Neural progenitor cell (in vitro differentiated cells): ENCODE results near the gene SNCG. TPM values are rescaled to one million over a fixed set of nuclear protein-coding genes. Genes with fewer than 3 reads are reported as not detected.

Source experiments
- DNase-seq: peaks from one replicate; pipeline ENCODE4 v3.0.0-alpha.2; 2016; ENCODE audit warnings: low spot score
- H2AFZ ChIP-seq: fragments of 200-600 bp; sonication (generic); replicated peaks from 2 replicates; pipeline ENCODE4 v1.6.1; 2016; ENCODE audit warnings: antibody characterized with exemption
- H3F3A ChIP-seq: fragments of 200-600 bp; sonication (generic); 2 replicates; pipeline ENCODE4 v1.6.1; 2016; ENCODE audit warnings: antibody characterized with exemption, low read depth
- H3K27ac ChIP-seq: fragments of 200-600 bp; sonication (generic); 2 replicates; pipeline ENCODE4 v1.5.1; 2016; ENCODE audit warnings: mild to moderate bottlenecking
- H3K27me3 ChIP-seq: fragments of 200-600 bp; sonication (generic); 2 replicates; pipeline ENCODE4 v1.6.1; 2016; ENCODE audit warnings: mild to moderate bottlenecking, moderate library complexity
- H3K36me3 ChIP-seq: fragments of 200-600 bp; sonication (generic); 2 replicates; pipeline ENCODE4 v1.5.1; 2016
- H3K4me1 ChIP-seq: fragments of 200-600 bp; sonication (generic); 2 replicates; pipeline ENCODE4 v1.6.1; 2016; ENCODE audit warnings: mixed run types
- H3K4me2 ChIP-seq: fragments of 200-600 bp; sonication (generic); 2 replicates; pipeline ENCODE4 v1.6.1; 2016
- H3K4me3 ChIP-seq: fragments of 200-600 bp; sonication (generic); 2 replicates; pipeline ENCODE4 v1.5.1; 2016
- H3K79me2 ChIP-seq: fragments of 200-600 bp; sonication (generic); 2 replicates; pipeline ENCODE4 v1.6.1; 2016; ENCODE audit warnings: low read depth
- H3K9ac ChIP-seq: fragments of 200-600 bp; sonication (generic); 2 replicates; pipeline ENCODE4 v1.6.1; 2016
- H3K9me3 ChIP-seq: fragments of 200-600 bp; sonication (generic); 2 replicates; pipeline ENCODE4 v1.5.1; 2016; ENCODE audit warnings: low read depth
- H4K20me1 ChIP-seq: fragments of 200-600 bp; sonication (generic); 2 replicates; pipeline ENCODE4 v1.6.1; 2016; ENCODE audit warnings: low read depth
- H3K27ac Mint-ChIP-seq: 3 replicates; pipeline ENCODE4 v1.8.0; 2021; ENCODE audit warnings: mixed read lengths
- H3K27me3 Mint-ChIP-seq: 2 replicates; pipeline ENCODE4 v1.8.0; 2022; ENCODE audit warnings: low read depth, mild to moderate bottlenecking, inconsistent platforms, moderate library complexity, mixed read lengths; ENCODE audit not compliant: insufficient read depth
- H3K36me3 Mint-ChIP-seq: 3 replicates; pipeline ENCODE4 v1.8.0; 2021; ENCODE audit warnings: mixed read lengths
- H3K4me1 Mint-ChIP-seq: 3 replicates; pipeline ENCODE4 v1.8.0; 2021; ENCODE audit warnings: mixed read lengths
- H3K4me3 Mint-ChIP-seq: 3 replicates; pipeline ENCODE4 v1.8.0; 2021; ENCODE audit warnings: mild to moderate bottlenecking, moderate library complexity, mixed read lengths
- H3K9me3 Mint-ChIP-seq: 3 replicates; pipeline ENCODE4 v1.8.0; 2020; ENCODE audit warnings: mixed read lengths
- EZH2 ChIP-seq: fragments of 200-600 bp; sonication (generic); IDR thresholded peaks from 2 replicates; pipeline ENCODE4 v1.6.1; 2017; ENCODE audit warnings: antibody characterized with exemption, mild to moderate bottlenecking, moderate library complexity
- EZH2phosphoT487 ChIP-seq: fragments of 200-600 bp; sonication (generic); IDR thresholded peaks from 2 replicates; pipeline ENCODE4 v1.6.1; 2017; ENCODE audit warnings: antibody characterized with exemption
- total RNA-seq: library from RNA; depleted of rRNA; stranded (reverse); fragments of >200 nt; gene quantifications from 2 replicates; pipeline ENCODE4 v1.2.3, GENCODE V29; 2015; ENCODE audit warnings: low replicate concordance
- TF ChIP-seq, protein P1 (sequence below): fragments of 200-600 bp; sonication (generic); IDR thresholded peaks from 2 replicates; pipeline ENCODE4 v1.5.1; 2017; ENCODE audit warnings: antibody characterized with exemption, mild to moderate bottlenecking

The SNCG gene
- total RNA-seq, 1 donor from 2014 or later: not detected

DNA sequence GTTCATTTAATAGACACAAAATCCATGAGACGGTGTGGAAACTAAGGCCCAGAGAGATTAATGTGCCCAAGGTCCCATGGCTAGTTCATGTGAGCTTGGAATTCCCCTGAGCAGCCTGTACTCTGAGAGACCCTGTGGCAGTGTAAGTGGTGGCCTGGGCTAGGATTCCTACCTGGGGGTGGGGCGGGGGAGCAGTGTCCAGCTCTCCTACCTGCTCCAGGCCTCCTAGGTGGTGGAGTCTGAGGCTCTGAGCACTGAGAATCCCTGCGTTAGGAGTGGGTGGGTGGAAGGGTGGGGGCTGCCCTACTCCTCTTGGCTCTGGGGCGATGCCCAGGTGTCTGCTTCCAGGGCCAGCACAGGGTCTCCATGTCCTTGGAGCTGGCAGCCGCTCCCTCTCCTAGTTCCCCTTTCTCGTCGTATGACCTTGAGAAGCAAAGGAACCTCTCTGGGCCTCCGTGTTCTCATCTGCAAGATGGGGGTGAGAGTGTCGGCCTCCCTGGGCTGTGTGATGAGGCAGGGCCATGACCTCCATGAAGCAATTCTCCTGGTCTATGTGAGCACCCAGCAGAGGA, 2.5 kb downstream of the SNCG start:
- Mint-ChIP-seq H3K27me3 (peaks cover 2% of the 10 kb centered on the region), H3K36me3 (no peaks in the 10 kb centered on the region), H3K4me1 (peaks cover 36% of the 10 kb centered on the region), H3K4me3 (no peak overlapping the region), H3K27ac (peak overlapping the region; percentile 84), H3K9me3 (no peaks in the 10 kb centered on the region)
- TF ChIP-seq EZH2phosphoT487 (no peak), EZH2 (no peak)
- H3K4me3 ChIP-seq: no peak overlapping the region
- no peak overlapping the region for H3K9ac ChIP-seq
- no peak overlapping the region for H3K27ac ChIP-seq
- H3K27me3 ChIP-seq: no peaks in the 10 kb centered on the region
- H3K36me3 ChIP-seq: no peaks in the 10 kb centered on the region
- no peaks in the 10 kb centered on the region for H4K20me1 ChIP-seq
- no peak for DNase-seq
- peaks cover 12% of the 10 kb centered on the region for H3K4me1 ChIP-seq
- no peaks in the 10 kb centered on the region for H3K79me2 ChIP-seq
- H3F3A ChIP-seq: no peaks in the 10 kb centered on the region
- H3K9me3 ChIP-seq: no peaks in the 10 kb centered on the region
- H2AFZ ChIP-seq: peak overlapping the region; percentile 44
- no peak overlapping the region for H3K4me2 ChIP-seq

DNA sequence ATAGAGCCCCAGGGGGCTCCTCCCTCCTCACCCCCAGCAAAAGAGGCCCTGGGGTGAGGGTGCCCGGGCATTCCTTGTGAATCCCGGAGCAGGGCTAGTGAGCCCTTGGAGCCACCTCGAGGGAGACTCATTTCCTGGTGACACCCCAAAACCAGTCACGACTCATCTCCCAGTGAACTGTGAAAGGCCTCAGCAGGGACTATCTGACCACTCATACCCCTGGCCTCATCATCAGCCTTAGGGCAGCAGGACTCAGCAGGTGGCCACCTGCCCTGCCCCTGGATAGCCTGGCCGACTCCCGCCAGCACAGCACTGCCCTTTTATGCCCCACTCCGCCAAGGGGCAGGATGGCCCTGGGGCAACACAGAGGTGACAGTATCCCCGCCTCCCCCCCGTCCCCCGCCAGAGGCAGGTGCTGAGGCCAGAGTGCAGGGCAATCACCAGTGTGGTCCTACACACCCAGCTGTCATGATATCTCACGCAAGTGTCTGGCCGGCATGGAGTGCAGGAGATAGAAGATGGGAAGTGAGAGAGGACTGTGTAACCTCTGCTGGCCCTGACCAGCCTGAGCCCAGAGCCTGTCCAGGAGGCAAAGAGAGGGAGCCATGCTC, 3.2 kb downstream of the SNCG start:
- H3K27me3 Mint-ChIP-seq: peaks cover 2% of the 10 kb centered on the region
- peak overlapping the region; percentile 74 for H3K27ac Mint-ChIP-seq
- Histone ChIP-seq H3K27ac (no peak overlapping the region), H3K36me3 (no peaks in the 10 kb centered on the region), H3K9me3 (no peaks in the 10 kb centered on the region), H2AFZ (no peak overlapping the region), H3K4me2 (no peak overlapping the region), H3K4me3 (no peak overlapping the region), H3K4me1 (peaks cover 14% of the 10 kb centered on the region), H3K27me3 (no peaks in the 10 kb centered on the region), H3K79me2 (no peaks in the 10 kb centered on the region), H3F3A (no peaks in the 10 kb centered on the region), H3K9ac (no peak overlapping the region), H4K20me1 (no peaks in the 10 kb centered on the region)
- H3K4me1 Mint-ChIP-seq: peaks cover 36% of the 10 kb centered on the region
- H3K4me3 Mint-ChIP-seq: no peak overlapping the region
- no peak for TF ChIP-seq EZH2phosphoT487
- TF ChIP-seq, protein P1, sequence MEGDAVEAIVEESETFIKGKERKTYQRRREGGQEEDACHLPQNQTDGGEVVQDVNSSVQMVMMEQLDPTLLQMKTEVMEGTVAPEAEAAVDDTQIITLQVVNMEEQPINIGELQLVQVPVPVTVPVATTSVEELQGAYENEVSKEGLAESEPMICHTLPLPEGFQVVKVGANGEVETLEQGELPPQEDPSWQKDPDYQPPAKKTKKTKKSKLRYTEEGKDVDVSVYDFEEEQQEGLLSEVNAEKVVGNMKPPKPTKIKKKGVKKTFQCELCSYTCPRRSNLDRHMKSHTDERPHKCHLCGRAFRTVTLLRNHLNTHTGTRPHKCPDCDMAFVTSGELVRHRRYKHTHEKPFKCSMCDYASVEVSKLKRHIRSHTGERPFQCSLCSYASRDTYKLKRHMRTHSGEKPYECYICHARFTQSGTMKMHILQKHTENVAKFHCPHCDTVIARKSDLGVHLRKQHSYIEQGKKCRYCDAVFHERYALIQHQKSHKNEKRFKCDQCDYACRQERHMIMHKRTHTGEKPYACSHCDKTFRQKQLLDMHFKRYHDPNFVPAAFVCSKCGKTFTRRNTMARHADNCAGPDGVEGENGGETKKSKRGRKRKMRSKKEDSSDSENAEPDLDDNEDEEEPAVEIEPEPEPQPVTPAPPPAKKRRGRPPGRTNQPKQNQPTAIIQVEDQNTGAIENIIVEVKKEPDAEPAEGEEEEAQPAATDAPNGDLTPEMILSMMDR: no peak
- no peak for TF ChIP-seq EZH2
- H3K36me3 Mint-ChIP-seq: no peaks in the 10 kb centered on the region
- H3K9me3 Mint-ChIP-seq: no peaks in the 10 kb centered on the region
- DNase-seq: no peak

DNA sequence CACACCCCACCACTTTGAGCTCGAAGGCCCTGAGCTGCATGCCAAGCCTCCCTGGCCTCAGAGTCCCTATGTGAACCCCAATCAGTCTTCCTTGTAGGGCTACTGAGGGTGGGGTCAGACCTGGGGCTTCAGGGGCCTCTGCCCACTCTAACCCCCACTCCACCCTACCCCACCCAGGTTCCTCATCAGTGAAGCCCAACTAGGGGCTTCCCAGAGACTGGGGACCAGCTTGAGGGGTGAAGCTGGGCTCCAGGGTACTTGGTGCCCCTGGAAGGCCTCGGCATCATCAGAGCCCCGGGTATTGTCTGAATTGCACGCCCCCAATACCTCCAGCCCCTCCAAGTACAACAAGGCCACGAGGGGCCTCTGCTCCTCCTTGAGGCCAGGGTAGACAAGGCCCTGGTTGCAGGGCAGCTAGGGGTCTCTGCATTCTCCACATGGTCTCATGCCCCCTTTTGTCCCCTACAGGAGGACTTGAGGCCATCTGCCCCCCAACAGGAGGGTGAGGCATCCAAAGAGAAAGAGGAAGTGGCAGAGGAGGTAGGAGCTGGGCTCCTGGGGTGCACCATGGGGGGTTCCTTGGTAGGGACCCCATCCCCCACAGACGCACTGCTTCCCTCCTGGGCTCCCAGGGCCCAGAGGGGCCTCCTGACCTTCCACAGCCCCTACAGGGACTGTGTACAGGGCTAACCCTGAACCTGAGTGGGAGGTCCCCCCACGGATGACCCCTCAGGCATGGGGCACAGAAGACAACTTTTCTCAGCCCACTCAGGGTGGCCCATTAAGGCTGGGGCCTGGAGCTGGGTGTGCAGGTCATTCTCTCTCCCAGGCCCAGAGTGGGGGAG, 4.0 kb downstream of the SNCG start:
- Histone ChIP-seq H3K4me1 (peaks cover 14% of the 10 kb centered on the region), H3K9me3 (no peaks in the 10 kb centered on the region), H3K27me3 (no peaks in the 10 kb centered on the region), H3K79me2 (no peaks in the 10 kb centered on the region), H3F3A (no peaks in the 10 kb centered on the region), H4K20me1 (no peaks in the 10 kb centered on the region), H3K36me3 (no peaks in the 10 kb centered on the region), H2AFZ (no peak overlapping the region), H3K4me2 (no peak overlapping the region), H3K27ac (no peak overlapping the region), H3K4me3 (no peak overlapping the region), H3K9ac (no peak overlapping the region)
- no peaks in the 10 kb centered on the region for H3K9me3 Mint-ChIP-seq
- no peak for DNase-seq
- H3K27ac Mint-ChIP-seq: peak overlapping the region; percentile 74
- no peak for TF ChIP-seq EZH2
- TF ChIP-seq, protein P1: no peak
- no peak for TF ChIP-seq EZH2phosphoT487
- peaks cover 2% of the 10 kb centered on the region for H3K27me3 Mint-ChIP-seq
- peaks cover 34% of the 10 kb centered on the region for H3K4me1 Mint-ChIP-seq
- H3K36me3 Mint-ChIP-seq: no peaks in the 10 kb centered on the region
- no peak overlapping the region for H3K4me3 Mint-ChIP-seq
